GM20431 (cell line): ENCODE data around the gene SCUBE1.

Source experiments
- in situ Hi-C: fragments of 300-500 bp; cut with MseI, MboI; formaldehyde crosslinking; loops from one replicate; pipeline ENCODE4 v1.15.0; 2020; ENCODE audit warnings: low sequenced_read_pairs; ENCODE audit not compliant: unreplicated experiment

The SCUBE1 gene

DNA sequence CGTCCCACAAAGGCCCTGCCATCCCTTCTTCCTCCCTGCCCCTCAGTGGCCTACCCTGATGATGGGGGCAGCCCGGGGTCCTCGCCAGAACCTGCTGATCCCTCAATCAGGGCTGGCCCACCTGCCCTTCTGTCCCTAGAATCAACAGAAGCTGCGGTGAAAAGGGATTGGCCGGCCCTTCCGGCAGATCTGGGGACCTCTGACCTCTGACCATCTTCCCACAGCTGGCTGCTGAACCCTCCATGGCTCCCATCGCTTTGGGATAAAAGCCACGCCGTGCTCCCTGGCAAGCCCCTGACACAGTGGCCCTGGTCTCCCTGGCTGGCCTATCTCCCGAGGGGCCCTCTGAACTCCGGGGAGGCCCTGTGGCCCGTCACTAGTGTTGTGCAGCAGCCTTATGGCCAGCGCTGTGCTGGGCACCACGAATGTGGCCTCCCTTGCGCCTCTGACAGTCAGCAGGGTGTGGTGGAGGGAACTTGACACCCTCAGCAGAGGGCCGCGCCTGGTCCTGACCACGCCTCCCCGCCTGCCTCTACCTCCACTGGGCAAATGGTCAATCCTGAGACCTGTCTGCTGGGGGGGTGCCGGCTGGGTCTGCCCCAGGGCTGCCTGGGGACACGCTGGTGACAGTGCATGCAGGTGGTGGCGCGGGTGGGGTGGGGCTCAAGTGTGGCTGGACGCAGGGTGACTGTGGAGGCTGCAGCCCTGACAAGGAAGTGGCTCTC, 98.2 kb downstream of the SCUBE1 start:
- in situ Hi-C loops, result no loop called here

DNA sequence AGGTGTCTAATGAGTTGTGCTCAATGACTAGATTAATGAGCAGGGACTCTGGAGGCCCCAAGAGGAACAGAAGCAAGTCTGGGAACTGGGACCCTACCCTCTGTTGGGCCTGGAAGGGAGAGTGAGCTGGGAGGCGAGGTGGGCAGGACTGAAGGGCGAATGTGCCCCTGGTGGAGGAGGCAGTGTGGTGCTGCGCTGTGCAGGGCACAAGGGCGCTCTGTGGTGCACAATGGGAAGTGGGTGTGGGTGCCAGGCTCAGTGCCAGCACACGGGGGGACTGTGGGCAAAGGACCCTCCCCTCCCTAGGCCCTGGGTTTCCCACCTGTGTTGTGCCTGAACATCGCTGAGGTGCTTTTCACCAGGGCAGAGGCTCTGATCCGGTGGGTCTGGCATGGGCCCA, 98.8 kb downstream of the SCUBE1 start:
- in situ Hi-C loops, result no loop called here

DNA sequence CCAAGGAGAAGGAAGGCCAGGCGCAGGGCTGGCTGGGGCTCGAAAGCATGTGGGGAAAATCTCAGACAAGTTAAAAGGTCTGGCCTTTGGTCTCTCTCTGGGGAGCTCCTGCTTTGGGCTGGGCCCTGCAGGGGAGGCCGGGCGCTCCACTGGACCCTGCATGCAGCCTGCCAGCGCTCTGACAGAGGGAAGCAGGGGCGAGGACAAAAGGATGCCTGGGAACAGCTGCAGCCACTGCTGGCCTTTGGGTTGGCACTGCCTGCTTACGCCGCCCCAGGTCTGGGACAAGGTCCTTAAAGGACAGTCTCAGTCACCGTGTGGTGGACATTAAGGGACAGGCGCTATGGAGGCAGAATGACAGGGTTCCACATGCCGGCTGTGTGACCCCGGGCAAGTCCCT, 99.8 kb downstream of the SCUBE1 start:
- in situ Hi-C loops, result no loop called here

DNA sequence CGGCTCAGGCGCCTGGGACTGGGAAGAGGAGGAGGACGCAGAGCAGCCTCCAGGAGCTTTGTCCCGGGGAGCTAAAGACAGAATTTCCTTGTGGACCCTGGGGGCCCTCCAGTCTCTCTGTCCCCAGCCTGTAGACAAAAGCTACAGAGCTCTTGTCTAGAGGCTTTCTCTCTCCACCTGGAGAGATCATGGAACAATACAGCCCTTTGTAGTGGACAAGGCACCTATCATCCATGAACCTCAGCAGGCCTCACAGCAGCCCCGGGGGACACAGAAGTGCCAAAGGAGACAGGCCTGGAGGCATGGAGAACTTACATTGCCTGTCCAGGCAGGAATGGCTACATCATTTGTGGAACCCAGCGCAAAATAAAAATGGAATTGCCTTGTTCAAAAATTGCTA, 100.5 kb downstream of the SCUBE1 start:
- in situ Hi-C loops, result no loop called here

DNA sequence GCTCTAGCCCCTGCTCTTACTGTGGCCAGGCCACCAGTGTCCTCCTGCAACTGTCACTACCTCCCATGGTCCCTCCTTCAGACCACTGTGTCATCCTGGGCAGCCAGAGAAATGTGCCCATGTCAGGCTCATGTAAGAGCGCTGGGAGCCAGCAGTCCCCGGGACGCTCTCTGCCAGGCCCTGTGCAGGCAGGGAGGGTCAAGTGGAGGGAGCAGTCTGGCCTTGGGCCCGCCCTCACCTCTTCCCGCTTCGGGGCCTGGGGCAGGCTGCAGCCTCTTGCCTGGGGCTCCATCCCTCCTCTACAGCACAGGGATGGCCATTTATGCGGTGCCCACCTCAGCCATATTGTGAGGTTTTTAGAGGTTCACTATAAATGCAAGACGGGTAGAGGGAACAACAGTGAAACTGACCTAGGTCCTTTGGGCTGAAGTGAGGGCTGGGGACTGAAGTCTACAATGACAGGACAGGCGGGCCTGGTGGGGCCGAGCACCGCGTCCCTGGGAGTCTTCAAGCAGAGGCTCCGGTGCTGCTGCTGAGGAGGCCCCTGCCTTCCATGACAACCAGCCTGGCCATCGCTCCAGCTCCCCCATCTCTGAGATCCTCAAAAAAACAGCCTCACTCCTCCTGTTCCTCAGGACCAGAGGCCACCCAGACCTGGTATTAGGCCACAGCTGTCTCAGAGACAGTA, 101.3 kb downstream of the SCUBE1 start:
- in situ Hi-C loops, result no loop called here

DNA sequence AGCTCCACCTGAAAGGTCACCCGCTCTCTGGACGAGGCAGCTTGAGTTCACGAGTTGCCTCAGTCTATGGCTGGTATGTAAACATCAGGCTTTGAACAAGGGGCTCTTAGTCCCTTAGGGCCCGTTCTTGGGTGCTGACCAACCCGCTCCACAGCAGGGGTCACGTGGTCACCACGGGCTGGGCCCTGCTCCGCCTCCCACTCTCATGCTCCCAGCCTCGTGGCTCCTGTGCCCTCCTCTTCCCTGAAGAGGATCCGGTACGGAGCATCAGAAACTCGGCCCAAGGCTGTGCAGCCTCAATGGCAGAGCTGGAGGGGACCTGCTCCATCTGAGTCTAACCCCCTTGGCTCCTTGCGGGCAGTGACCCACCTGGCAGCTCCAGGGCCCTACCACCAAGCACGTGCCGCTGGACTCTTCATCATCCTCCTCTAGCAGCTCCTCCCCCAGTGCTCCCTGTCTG, 102.0 kb downstream of the SCUBE1 start:
- in situ Hi-C loops, result no loop called here

DNA sequence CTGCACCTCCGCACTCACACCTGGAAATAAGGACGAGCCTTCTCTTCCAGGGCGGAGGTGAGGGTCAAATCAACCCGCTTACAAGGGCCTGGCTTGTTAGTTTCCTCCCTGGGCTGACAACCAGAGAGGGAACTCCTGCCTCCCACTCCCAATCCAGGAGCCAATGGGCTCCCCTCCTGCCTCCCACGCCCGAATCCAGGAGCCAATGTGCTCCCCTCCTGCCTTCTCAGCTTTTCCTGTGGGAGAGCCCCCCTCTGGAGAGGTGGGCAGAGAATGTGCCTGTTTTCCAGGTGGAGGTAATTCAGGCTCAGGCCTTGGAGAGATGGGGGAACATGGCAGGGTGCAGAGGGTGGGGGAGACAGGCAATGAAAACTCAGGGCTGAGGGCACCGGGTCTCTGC, 102.6 kb downstream of the SCUBE1 start:
- in situ Hi-C loops, result no loop called here

DNA sequence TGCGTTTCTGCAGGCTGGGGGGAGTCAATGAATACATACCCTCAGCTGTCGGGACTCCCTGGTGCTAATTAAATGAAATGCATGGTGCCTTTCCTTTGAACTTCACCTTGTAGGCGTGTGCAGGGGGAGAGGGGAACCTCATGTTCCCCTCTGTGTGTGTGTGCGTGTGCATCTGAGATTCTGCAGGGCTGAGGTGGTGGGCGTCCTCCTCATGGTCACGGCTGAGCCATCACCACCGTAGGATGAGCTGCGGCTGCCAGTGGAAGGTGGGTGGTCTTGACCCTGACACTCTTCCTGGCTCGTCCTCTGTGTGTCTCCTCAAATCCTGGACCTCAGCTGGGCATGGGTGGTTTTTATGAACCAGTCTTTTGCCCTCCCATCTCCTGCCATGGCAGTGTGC, 103.2 kb downstream of the SCUBE1 start:
- in situ Hi-C loops, result no loop called here

DNA sequence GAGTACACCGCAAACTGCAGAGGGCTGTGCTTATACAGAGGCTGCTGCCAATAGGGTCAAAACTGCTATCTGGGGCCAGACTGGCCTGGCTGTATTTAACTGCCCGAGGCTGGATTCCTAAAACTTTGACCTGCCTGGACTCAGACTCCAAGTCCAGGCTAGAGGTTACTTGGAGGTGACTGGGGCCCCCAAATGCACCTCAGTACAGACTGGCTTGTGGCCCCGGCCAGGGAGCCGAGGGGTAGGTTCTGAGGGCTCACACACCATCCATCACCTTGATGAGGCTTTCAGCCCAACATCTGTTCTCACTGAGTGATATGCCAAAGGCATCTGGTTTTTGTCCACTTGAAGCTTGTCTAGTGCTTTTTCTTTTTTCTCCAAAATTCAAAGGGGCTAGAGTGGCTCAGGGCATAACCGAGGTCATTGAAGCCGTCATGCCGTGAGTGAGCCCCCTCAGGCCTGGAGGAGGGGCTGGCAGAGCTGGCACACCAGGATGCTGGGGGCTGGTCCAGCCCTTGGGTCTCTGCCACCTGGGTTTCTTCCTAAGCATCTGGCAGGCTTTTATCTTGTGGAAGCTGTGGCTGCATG, 103.9 kb downstream of the SCUBE1 start:
- in situ Hi-C loops, result no loop called here

DNA sequence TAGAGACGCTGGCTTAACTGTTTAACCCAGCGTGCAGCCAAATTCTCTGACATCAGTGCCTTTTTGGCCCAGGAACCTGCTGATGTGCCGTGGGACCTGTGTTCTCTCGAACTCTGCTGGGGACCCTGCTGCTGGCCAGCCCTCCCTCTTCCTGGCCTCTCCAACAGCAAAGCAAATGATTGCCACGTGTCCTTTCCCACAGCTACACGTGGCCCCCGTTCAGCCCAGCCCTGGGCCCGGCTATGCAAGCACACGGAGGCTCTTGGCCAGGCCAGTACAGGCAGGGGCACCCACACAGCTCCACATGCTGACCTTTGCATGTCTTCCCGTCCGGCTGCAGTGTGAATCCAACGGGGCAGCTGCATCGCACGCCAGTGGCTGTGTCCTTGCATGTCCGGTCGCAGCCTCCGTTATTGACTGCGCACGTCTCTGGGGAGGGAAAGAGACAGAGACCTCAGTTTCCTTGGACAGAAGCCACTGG, 104.6 kb downstream of the SCUBE1 start:
- in situ Hi-C loops, result no loop called here

DNA sequence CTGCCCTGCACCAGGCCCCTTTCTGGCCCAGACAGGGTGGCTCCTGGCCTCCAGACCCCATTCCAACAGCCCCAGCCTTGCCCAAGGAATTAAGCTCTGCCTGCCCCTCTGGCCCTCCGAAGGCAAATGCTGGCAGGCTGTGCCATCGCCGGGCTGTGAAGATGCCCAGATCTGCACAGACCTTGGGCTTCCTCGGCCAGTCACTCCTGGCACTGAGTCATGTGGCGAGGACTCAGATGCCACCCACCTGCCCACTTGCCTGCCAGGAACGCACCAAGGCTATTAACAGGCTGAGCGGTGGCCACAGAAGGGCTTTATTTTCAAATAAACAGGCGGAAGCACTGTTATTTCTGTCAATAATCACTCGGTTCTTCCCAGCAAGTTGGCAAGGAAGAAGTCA, 105.9 kb downstream of the SCUBE1 start:
- in situ Hi-C loops, result no loop called here

DNA sequence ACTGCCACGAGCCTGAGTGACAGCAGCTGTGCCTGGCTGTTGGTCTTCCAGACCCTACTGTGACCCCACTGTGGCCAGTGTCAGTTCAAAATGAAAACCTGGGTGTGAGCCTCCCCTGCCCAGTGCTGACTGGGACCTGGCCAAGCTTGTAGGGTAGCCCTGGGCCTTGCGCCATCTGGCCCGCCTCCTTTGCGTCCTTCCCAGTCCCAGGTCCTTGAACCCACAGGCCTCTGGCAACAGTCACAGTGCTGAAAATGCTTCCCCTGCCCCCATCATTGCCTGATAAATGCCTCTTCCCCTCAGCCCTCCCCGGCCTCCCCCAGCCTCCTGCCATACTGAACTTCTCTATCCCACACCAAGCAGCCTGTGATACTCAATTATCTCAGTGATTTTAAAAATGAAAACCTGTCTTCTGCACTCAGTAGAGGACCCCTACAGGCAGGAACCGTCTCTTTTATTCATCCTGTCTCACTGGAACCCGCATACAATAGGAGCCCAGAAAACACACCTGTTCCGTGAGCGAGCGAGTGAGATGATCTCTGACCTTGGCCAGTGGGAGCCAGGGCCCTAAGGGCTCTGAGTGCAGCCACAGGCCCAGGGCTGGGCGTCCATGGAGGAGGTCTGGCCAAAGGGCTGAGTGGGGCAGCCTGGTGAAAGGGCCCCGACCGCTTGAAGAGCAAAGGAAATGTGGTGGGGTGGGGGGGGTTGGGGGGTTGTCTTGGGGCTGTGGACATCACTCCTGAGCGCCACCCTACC, 106.6 kb downstream of the SCUBE1 start:
- in situ Hi-C loops, result no loop called here

DNA sequence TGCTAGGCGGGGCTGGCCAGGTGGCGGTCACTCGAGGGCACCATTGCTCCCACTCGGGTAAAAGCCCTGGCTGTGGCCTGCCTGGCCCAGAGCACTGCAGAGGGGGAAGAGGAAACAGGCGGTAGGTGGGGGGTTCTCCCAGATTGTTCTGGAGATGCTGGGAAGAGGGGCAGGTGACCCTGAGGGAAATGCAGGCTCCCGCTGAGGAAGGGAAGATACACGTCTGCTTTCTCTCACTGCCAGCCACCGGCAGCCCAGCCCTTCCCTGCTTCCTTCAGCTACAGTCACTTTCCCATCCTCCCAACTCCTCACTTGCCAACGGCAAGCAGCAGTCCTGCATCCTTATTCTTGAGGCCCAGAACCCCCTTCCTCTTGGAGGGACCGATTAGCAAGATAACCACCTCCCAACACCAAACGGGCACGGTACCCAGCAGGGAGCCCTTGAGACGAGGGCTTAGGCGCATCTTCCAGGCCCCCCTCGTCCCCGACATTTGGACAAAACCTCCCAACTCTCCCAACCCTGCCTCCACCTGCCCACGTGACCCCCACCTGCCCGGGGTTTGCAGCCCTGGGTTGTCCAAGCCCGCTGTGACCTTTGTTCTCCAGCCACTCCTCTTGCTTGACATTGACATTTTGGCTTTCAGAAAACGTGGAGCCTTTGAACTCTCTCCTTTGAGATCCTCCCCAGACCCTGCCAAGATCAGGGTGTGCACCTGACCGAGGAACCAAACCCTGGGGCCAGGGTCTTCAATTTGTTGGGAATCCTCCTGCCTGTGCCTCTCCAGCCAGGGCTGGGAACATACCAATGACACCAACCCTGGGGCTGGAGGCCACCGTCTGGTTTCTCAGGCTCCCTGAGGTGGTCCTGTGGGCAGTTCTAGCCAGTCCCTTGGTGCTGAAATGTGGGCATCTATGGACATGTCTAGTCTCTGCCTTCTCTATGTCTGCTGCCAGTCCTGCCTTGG, 107.4 kb downstream of the SCUBE1 start:
- in situ Hi-C loops, result no loop called here

DNA sequence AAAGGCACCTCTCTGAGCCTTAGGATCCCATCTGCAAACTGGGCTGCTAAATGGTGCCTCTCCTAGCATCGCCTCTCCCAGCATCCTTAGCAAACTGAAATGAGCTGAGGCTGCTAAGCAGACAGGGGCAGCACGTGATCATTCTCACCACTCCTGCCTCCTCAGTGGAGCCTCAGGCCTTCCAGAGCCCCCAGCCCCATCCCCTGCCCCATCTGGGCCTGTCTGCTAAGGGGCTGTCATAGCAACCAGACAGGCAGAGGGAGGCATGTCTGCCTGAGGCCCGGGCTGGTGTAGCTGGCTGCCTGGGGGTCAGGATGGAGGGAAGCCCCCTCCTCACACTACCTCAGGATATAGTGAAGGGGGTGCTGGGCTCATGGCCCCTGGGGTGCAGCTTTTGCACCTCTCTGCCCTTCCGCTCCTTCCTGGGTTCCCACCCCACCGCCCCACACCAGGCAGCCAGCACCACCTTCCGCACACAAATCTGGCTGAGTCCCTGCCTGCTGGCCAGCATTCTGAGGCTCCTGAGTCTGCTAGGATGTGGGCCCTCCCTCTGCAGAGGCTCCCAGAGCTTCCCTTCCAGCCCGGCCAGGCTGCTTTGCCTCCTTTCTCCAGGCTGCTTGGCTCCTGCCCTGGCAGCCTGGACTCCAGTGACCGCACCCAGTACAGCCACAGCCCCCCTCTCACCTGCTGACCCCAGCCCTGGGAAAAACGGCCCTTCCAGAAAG, 108.7 kb downstream of the SCUBE1 start:
- in situ Hi-C loops, result no loop called here

DNA sequence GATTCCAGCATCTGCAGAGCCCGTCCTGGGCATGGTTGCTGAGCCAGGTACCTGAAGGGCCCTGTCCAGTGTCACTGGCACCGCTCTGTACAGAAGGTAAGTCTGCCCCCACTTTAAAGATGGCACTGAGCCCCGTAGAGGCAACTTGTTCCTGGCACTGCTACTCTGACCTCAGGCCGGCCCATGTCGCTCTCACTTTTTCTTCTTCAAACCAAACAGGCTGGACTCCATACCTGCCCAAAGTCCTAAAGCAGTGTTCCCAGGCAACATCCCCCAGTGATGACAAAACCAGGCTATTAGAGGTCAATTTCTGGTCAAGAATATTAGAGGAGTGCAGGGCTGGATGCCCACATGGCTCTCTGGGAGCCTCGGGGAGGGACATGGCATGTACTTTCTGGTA, 109.6 kb downstream of the SCUBE1 start:
- in situ Hi-C loops, result no loop called here

DNA sequence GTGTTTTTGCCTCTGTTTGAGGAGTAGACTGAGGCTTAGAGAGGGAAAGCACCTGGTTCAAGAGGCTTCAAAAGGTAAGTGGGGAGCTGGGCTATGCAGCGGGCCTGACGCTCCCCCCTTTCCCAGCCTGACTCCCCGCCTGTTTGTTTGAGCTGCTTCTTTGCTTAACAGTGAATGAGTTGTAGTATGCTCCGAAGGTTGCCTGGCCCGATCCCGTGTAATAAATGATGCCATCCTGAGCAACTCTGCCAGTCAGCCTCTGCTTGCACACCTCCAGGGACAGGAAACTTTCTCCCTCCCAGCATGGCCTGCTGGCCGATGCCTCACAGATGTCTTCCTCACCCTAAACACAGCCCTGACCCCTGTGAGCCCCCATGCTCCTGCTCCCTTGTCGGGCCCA, 110.7 kb downstream of the SCUBE1 start:
- in situ Hi-C loops, result no loop called here

DNA sequence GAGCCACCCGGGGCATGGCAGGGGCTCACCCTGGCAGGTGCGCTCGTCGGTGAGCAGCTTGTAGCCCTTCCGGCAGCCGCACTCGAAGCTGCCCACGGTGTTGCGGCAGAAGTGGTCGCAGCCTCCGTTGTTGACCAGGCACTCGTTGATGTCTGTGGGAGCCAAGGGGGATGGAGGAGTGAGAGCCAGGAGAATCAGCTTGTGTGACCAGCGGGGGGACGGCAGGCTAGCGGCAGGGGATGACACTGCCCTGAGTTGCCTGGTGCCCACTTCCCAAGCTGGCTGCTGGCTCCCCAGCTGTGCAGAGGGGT, 111.5 kb downstream of the SCUBE1 start:
- in situ Hi-C loops, result no loop called here

DNA sequence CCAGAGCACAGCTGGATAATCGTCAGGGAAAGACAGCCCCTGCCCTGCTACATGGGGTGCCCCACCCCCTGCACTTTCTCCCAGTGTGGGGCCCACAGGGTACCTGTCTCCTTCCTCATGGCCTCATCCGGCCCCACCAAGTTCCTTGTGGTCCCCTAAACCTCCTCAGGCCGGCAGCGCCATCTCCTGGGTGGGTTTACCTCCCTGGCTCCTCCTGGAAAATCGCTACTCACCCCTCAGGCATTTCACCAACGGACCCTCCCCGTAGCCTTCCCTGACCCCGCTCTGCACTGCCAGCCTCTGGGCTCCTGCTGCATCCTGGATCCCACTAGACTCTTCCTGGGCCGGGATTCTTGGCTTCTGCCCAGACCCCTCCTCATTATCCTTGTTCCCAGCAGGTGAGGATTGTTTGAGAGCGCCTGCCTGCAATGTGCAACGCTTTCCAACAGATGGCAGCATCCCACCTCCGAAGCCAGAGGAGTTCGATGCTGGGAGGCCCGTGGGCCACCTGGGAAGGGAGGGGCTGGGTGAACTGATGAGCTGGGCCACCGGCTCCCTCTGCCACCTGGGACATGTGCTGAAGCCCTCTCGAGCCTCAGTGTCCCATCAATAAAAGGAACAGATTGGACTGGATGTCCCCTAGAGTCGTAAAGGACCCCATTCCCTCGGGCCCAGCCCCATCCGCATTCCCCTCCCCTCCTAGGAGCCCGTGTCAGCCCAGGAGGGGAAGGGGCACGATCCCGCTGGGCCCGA, 112.0 kb downstream of the SCUBE1 start:
- in situ Hi-C loops, result no loop called here
